Measurements from ENCODE around the gene PUS7. TPM values are rescaled to one million over a fixed set of nuclear protein-coding genes. Genes with fewer than 3 reads are reported as not detected.

Gene PUS7
- total RNA-seq, 4 donors from 2014 or later, result 11.0 to 40.9 (median 22.0) TPM

- H3K4me1 ChIP-seq, result no peaks in the 10 kb centered on the region
- TF ChIP-seq POLR2A (IDR thresholded peaks at IDR 0.05), result no peak
- TF ChIP-seq, protein P1, sequence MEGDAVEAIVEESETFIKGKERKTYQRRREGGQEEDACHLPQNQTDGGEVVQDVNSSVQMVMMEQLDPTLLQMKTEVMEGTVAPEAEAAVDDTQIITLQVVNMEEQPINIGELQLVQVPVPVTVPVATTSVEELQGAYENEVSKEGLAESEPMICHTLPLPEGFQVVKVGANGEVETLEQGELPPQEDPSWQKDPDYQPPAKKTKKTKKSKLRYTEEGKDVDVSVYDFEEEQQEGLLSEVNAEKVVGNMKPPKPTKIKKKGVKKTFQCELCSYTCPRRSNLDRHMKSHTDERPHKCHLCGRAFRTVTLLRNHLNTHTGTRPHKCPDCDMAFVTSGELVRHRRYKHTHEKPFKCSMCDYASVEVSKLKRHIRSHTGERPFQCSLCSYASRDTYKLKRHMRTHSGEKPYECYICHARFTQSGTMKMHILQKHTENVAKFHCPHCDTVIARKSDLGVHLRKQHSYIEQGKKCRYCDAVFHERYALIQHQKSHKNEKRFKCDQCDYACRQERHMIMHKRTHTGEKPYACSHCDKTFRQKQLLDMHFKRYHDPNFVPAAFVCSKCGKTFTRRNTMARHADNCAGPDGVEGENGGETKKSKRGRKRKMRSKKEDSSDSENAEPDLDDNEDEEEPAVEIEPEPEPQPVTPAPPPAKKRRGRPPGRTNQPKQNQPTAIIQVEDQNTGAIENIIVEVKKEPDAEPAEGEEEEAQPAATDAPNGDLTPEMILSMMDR (IDR thresholded peaks at IDR 0.05), result no peak
- intact Hi-C loops (cut with DNase I; ENCODE audit: low total_unique reads), result no loop called here
- H3K9me3 ChIP-seq, result no peaks in the 10 kb centered on the region
- H3K4me3 ChIP-seq, result no peak overlapping the region
- H3K27me3 ChIP-seq, result no peaks in the 10 kb centered on the region
- no peak for DNase-seq
- no peaks in the 10 kb centered on the region for H3K36me3 ChIP-seq
- no peak overlapping the region for H3K27ac ChIP-seq
These were observed 9.0 kb downstream of the PUS7 start for GRCh38 chr7:105512926-105513526.

DNA sequence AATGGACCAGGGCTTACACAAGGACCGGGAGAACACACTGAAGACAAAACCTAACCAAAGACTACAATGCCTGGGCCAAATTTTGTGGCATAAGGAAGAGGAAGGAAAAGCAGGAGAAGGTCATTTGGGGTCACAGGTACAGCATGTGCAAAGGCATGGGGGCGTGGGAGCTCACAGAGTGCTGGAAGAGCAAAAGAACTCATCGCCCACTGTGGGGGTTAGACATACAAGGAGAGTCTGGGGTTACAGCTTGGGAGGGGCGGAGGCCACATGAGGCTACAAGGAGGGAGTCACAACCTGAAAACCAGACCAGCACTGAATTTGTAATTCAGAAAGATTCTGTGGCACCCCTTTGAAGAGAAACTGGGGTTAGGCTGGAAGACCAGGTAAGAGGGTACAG is 9.7 kb downstream of the PUS7 start:
- TF ChIP-seq, protein P1 (IDR thresholded peaks at IDR 0.05), result no peak
- no peak for TF ChIP-seq POLR2A (IDR thresholded peaks at IDR 0.05)
- no peak overlapping the region for H3K4me3 ChIP-seq

GRCh38 chr7:105502173-105502572 is 19.9 kb downstream of the PUS7 start:
- no peak overlapping the region for H3K4me3 ChIP-seq
- no peak for DNase-seq
- H3K27me3 ChIP-seq, result no peaks in the 10 kb centered on the region
- no peak overlapping the region for H3K27ac ChIP-seq
- no peaks in the 10 kb centered on the region for H3K36me3 ChIP-seq
- H3K9me3 ChIP-seq, result no peaks in the 10 kb centered on the region
- H3K4me1 ChIP-seq, result no peaks in the 10 kb centered on the region
- intact Hi-C loops (cut with DNase I; ENCODE audit: low total_unique reads), result no loop called here
- TF ChIP-seq POLR2A (IDR thresholded peaks at IDR 0.05), result no peak
- TF ChIP-seq, protein P1 (IDR thresholded peaks at IDR 0.05), result no peak

More for the DNA sequence above, 9.7 kb downstream of the PUS7 start:
- no peaks in the 10 kb centered on the region for H3K4me1 ChIP-seq
- H3K27me3 ChIP-seq, result no peaks in the 10 kb centered on the region
- H3K9me3 ChIP-seq, result no peaks in the 10 kb centered on the region
- DNase-seq, result no peak
- H3K36me3 ChIP-seq, result no peaks in the 10 kb centered on the region
- intact Hi-C loops (cut with DNase I; ENCODE audit: low total_unique reads), result no loop called here
- H3K27ac ChIP-seq, result no peak overlapping the region

- H3K36me3 ChIP-seq, result no peaks in the 10 kb centered on the region
- no peaks in the 10 kb centered on the region for H3K9me3 ChIP-seq
- DNase-seq, result no peak
- no peaks in the 10 kb centered on the region for H3K27me3 ChIP-seq
- H3K4me3 ChIP-seq, result no peak overlapping the region
- H3K27ac ChIP-seq, result no peak overlapping the region
- no peaks in the 10 kb centered on the region for H3K4me1 ChIP-seq
- intact Hi-C loops (cut with DNase I; ENCODE audit: low total_unique reads), result no loop called here
- no peak for TF ChIP-seq POLR2A (IDR thresholded peaks at IDR 0.05)
- TF ChIP-seq, protein P1 (IDR thresholded peaks at IDR 0.05), result no peak
These were observed 25.1 kb downstream of the PUS7 start for GRCh38 chr7:105497016-105497415.

DNA sequence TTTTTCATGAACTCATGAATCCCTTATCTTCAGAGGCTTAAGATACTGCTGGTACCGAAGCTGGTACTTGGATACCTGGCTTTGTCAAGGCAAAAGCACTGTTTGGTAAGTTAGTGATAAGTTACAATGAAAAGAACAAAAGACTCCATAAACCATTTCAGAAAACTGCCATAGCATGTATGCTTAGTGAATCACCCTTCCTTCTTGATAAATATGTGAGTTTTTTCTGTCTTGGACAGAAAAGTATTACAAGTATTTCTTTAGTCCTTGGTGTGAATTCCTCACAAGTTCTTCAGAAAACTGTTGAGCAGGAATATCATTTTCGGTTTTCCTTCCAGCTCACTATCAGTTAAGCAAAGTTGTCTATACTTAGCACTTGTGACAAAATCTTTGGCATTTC is 25.6 kb downstream of the PUS7 start:
- intact Hi-C loops (cut with DNase I; ENCODE audit: low total_unique reads), result no loop called here
- no peak for DNase-seq
- no peak overlapping the region for H3K27ac ChIP-seq
- TF ChIP-seq, protein P1 (IDR thresholded peaks at IDR 0.05), result no peak
- TF ChIP-seq POLR2A (IDR thresholded peaks at IDR 0.05), result no peak
- H3K4me3 ChIP-seq, result no peak overlapping the region
- H3K4me1 ChIP-seq, result no peaks in the 10 kb centered on the region
- no peaks in the 10 kb centered on the region for H3K27me3 ChIP-seq
- H3K36me3 ChIP-seq, result no peaks in the 10 kb centered on the region
- H3K9me3 ChIP-seq, result no peaks in the 10 kb centered on the region

All from uterus (tissue), 4 donors.